ENCODE results near the gene UBE2R2.
"Not testable (repeated sequence)": the region's sequence is repeated elsewhere in the genome, so short reads cannot be mapped to it uniquely, and the experiment has no call there.

- TF ChIP-seq CTCF (IDR thresholded peaks at IDR 0.05); ZFX (IDR thresholded peaks at IDR 0.05; ENCODE audit: borderline replicate concordance): not testable (repeated sequence)
Measured at GRCh38 chr9:33807156-33807555, 9.8 kb upstream of the UBE2R2 start.

All from 22Rv1 (cell line).